Tibial nerve (tissue), 4 donors: ENCODE data around the gene ASNS. TPM values are rescaled to one million over a fixed set of nuclear protein-coding genes. Genes with fewer than 3 reads are reported as not detected.
"Not testable (repeated sequence)": the region's sequence is repeated elsewhere in the genome, so short reads cannot be mapped to it uniquely, and the experiment has no call there.

ENCODE experiments used
- DNase-seq, 2 donors: peaks; one replicate each; pipeline ENCODE4 v3.0.0-alpha.2; 2019; ENCODE audit warnings: low spot score in 2 of 2
- H3K27ac ChIP-seq, 4 donors: fragments of 200-600 bp; sonication (generic) in 3 of 4; one replicate each; pipeline ENCODE4 v1.5.1; 2017 to 2019; ENCODE audit warnings: mild to moderate bottlenecking in 1 of 4
- H3K27me3 ChIP-seq, 2 donors: fragments of 200-600 bp; sonication (generic) in 1 of 2; one replicate each; pipeline versions ENCODE4 v1.5.1 to v1.6.0; 2017 to 2019
- H3K36me3 ChIP-seq, 3 donors: fragments of 200-600 bp; sonication (generic); one replicate each; pipeline ENCODE4 v1.5.1; 2018 to 2019
- H3K4me1 ChIP-seq, 4 donors: fragments of 200-600 bp; sonication (generic) in 3 of 4; one replicate each; pipeline ENCODE4 v1.5.1; 2017 to 2019
- H3K4me3 ChIP-seq, 4 donors: fragments of 200-600 bp; sonication (generic) in 3 of 4; one replicate each; pipeline ENCODE4 v1.5.1; 2017 to 2019; ENCODE audit warnings: mild to moderate bottlenecking in 1 of 4, moderate library complexity in 1 of 4
- H3K9me3 ChIP-seq, 4 donors: fragments of 200-600 bp; sonication (generic) in 3 of 4; one replicate each; pipeline ENCODE4 v1.5.1; 2017 to 2019
- CTCF ChIP-seq, 5 experiments: fragments of 200-600 bp in 3 of 5; fragments of 450-650 bp in 2 of 5; sonication (generic) in 3 of 5; IDR thresholded peaks; one replicate each; pipeline ENCODE4 v1.5.1; 2016 to 2019; ENCODE audit warnings: antibody characterized with exemption in 5 of 5, mild to moderate bottlenecking in 3 of 5, moderate library complexity in 2 of 5
- EP300 ChIP-seq, 2 donors: sonication (generic); formaldehyde crosslinking; IDR thresholded peaks; one replicate each; pipeline ENCODE4 v1.6.1; 2017; ENCODE audit warnings: antibody characterized with exemption in 2 of 2, mild to moderate bottlenecking in 1 of 2
- POLR2A ChIP-seq, 2 donors: fragments of 450-650 bp; IDR thresholded peaks; one replicate each; pipeline ENCODE4 v1.6.1; 2017; ENCODE audit warnings: antibody characterized with exemption in 2 of 2, mild to moderate bottlenecking in 2 of 2, moderate library complexity in 2 of 2
- whole genome bisulfite sequencing, 2 donors: methylation state at CpG; one replicate each; pipeline ENCODE4 v1.1.5; 2018; 5-methylcytosine and 5-hydroxymethylcytosine counted together
- total RNA-seq, 4 donors: library from RNA; depleted of rRNA; stranded (reverse); fragments of >200 nt; gene quantifications; one replicate each; pipeline ENCODE4 v1.1.0, GENCODE V29; 2016

Gene ASNS
- total RNA-seq, 4 donors from 2014 or later: 9.0 to 19.8 (median 13.6) TPM

DNA sequence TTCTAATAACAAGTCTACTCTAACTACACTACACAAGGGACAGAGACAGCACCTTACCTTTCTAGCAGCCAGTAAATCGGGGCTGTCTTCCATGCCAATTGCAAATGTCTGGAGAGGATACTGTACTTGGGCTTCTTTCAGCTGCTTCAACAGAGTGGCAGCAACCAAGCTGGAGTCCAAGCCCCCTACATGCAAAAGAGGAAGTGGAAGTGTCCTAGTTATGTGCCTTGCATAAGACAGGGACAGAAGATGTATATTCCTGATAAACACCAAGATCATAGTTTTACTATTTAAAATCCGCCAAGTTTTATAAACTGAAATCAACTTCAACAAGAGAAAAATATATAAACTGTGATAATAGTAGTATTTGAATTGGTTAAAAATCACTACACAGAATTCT lies 14.0 kb downstream of the ASNS start:
- TF ChIP-seq CTCF (IDR thresholded peaks at IDR 0.05) (no peak), POLR2A (IDR thresholded peaks at IDR 0.05) (no peak), EP300 (IDR thresholded peaks at IDR 0.05) (no peak)
- Histone ChIP-seq H3K4me1 (no peaks in the 10 kb centered on the region), H3K4me3 (no peak overlapping the region), H3K9me3 (no peaks in the 10 kb centered on the region), H3K27me3 (no peaks in the 10 kb centered on the region), H3K27ac (no peak overlapping the region), H3K36me3 (peaks cover 0 to 43% (median 0%) of the 10 kb centered on the region in 3 donors)
- 97 to 100% methylated on average over 2 of the region's 2 CpGs for WGBS, 2 donors
- DNase-seq: no peak

GRCh38 chr7:97857544-97857943 lies 14.7 kb downstream of the ASNS start:
- no peak for TF ChIP-seq POLR2A (IDR thresholded peaks at IDR 0.05)
- no peak for TF ChIP-seq EP300 (IDR thresholded peaks at IDR 0.05)
- TF ChIP-seq CTCF (IDR thresholded peaks at IDR 0.05): no peak
- 76 to 86% methylated on average over 5 of the region's 5 CpGs for WGBS, 2 donors
- peaks cover 0 to 50% (median 0%) of the 10 kb centered on the region in 3 donors for H3K36me3 ChIP-seq

DNA sequence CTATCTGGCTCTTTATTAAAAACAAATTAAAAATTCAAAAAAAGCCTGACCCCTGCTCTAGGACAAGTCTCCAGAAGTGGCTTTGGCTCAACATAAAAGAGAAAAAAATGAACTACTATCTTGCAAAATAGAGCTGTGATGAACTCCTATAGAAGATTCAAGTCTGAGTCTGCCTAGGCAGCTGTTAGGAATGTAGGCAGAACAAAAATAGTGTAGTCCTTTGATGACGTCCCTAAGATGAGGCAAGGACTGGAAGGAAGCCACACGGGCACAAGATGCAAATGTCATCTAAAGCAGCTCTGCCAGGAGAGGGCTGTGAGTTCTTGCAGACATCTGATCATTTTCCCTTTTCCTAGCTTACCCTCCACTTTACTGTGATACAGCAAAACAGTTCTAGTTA lies 20.5 kb downstream of the ASNS start:
- Histone ChIP-seq H3K27me3 (no peaks in the 10 kb centered on the region), H3K9me3 (no peaks in the 10 kb centered on the region), H3K36me3 (peaks cover 0 to 49% (median 3%) of the 10 kb centered on the region in 3 donors), H3K4me1 (no peaks in the 10 kb centered on the region), H3K27ac (no peak overlapping the region), H3K4me3 (no peak overlapping the region)
- 44 to 67% methylated on average over 2 of the region's 2 CpGs for WGBS, 2 donors
- TF ChIP-seq POLR2A (IDR thresholded peaks at IDR 0.05): no peak
- no peak for TF ChIP-seq CTCF (IDR thresholded peaks at IDR 0.05)
- TF ChIP-seq EP300 (IDR thresholded peaks at IDR 0.05): no peak
- no peak for DNase-seq

More at GRCh38 chr7:97857544-97857943, 14.7 kb downstream of the ASNS start:
- no peak overlapping the region for H3K4me3 ChIP-seq
- H3K4me1 ChIP-seq: no peaks in the 10 kb centered on the region
- H3K9me3 ChIP-seq: no peaks in the 10 kb centered on the region
- no peaks in the 10 kb centered on the region for H3K27me3 ChIP-seq
- H3K27ac ChIP-seq: no peak overlapping the region
- DNase-seq: no peak

- not testable (repeated sequence) for H3K27ac ChIP-seq, H3K9me3 ChIP-seq, H3K4me1 ChIP-seq, H3K4me3 ChIP-seq, DNase-seq, H3K27me3 ChIP-seq
- WGBS, 2 donors: 100% methylated on average over 2 of the region's 4 CpGs
- H3K36me3 ChIP-seq: peaks cover 0 to 40% (median 3%) of the 10 kb centered on the region in 3 donors
These were observed 21.8 kb downstream of the ASNS start for GRCh38 chr7:97850262-97851031.

- no peak for TF ChIP-seq POLR2A (IDR thresholded peaks at IDR 0.05)
- no peak for TF ChIP-seq EP300 (IDR thresholded peaks at IDR 0.05)
- TF ChIP-seq CTCF (IDR thresholded peaks at IDR 0.05): no peak
- no peak overlapping the region for H3K4me3 ChIP-seq
- peaks cover 0 to 16% (median 3%) of the 10 kb centered on the region in 3 donors for H3K36me3 ChIP-seq
- H3K4me1 ChIP-seq: no peaks in the 10 kb centered on the region
- no peak overlapping the region for H3K27ac ChIP-seq
- peaks cover 0 to 5% (median 0%) of the 10 kb centered on the region in 4 donors for H3K9me3 ChIP-seq
- no peaks in the 10 kb centered on the region for H3K27me3 ChIP-seq
- WGBS, 2 donors: 61 to 65% methylated on average over 5 of the region's 5 CpGs
- DNase-seq: no peak
These were observed 24.4 kb downstream of the ASNS start for GRCh38 chr7:97847791-97848190.
